NCI-H446 (cell line): Measurements from ENCODE around the gene CD101.
"Not testable (repeated sequence)": the region's sequence is repeated elsewhere in the genome, so short reads cannot be mapped to it uniquely, and the experiment has no call there.

ENCODE experiments used
- DNase-seq, 2 experiments: peaks; one replicate each; lab custom pipeline; 2025; lab: John Stamatoyannopoulos, UW

CD101 gene, protein sequence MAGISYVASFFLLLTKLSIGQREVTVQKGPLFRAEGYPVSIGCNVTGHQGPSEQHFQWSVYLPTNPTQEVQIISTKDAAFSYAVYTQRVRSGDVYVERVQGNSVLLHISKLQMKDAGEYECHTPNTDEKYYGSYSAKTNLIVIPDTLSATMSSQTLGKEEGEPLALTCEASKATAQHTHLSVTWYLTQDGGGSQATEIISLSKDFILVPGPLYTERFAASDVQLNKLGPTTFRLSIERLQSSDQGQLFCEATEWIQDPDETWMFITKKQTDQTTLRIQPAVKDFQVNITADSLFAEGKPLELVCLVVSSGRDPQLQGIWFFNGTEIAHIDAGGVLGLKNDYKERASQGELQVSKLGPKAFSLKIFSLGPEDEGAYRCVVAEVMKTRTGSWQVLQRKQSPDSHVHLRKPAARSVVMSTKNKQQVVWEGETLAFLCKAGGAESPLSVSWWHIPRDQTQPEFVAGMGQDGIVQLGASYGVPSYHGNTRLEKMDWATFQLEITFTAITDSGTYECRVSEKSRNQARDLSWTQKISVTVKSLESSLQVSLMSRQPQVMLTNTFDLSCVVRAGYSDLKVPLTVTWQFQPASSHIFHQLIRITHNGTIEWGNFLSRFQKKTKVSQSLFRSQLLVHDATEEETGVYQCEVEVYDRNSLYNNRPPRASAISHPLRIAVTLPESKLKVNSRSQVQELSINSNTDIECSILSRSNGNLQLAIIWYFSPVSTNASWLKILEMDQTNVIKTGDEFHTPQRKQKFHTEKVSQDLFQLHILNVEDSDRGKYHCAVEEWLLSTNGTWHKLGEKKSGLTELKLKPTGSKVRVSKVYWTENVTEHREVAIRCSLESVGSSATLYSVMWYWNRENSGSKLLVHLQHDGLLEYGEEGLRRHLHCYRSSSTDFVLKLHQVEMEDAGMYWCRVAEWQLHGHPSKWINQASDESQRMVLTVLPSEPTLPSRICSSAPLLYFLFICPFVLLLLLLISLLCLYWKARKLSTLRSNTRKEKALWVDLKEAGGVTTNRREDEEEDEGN

DNA sequence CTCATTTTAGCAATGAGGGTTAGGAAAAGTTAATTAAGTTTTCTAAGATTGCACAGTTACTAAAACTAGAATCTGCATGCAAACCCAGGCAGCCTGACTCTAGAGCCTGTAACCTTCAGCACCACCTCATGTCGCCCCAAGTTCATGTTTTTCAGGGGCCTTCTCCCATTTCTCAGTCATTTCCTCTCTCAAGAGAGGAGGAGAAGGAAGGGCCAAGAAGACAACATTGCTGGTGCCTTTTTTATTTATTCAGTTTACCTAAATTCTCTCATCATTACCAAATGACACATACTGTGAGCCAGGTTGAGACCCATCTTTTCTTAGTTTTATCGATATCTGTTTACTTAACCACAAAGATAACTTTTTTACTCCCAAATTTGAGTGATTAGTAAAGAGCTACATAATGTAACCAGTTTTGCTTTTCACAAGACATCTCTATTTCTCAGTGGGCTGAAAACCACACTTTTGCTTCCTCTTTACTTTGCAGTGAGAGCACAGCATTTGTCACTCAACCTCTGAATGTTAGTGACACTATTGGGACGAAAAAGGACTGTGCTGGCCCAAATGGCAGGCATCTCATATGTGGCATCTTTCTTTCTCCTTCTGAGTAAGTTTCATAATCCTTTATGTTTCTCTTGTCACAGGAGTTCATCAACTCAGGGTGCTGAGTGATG is at the start of gene CD101:
Gene CD101 (plus strand): TSS at position 507 of the 674 bp plus-strand sequence. CDS start 58 bp downstream, at position 565.
- no peak for DNase-seq

DNA sequence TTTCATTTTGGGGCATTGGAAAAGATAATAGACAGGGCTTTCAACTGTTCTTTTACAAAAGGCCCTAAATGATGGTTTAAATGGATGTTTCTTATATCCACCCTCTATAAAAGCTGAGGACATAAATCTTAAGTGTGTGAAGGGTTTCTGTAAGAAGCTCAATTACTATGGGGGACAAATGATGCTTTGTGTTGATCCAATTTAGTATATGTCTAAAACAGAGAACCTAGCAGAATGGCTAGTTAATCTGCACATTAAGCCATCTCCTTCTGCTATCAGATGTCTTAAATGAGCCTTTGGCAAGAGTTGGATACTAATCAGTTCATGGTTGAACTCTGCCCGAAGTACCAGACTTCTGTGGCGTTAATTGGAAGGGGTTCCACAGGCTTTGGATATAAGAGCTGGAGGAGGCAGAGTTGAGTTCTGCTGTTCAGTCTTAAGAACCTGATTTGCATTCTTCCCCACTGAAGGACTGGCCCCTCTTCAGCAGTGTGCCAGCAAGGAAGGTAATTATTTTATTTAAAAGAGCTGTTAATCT is 48.8 kb upstream of the CD101 start:
- peak in 1 of 2 experiments; percentile 52 for DNase-seq

DNA sequence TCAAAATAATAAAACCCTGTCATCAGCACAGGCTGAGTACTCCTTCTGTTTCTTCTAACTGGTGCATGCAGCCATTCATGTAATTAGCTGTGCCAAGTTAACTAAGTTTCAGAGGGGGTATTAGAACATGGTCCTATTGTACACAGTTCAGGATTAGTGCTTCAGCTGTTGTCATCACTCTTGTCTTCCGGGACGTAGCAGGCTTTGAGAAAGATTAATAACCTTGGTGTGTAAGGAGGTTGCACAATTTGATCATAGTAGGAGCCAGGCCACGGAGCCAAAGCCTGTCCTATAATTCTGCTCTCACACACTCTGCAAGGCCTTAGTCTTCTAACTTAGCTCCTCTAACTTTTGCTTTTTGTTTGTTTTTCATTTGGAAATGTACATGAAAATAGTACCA is 47.1 kb upstream of the CD101 start:
- no peak for DNase-seq

DNA sequence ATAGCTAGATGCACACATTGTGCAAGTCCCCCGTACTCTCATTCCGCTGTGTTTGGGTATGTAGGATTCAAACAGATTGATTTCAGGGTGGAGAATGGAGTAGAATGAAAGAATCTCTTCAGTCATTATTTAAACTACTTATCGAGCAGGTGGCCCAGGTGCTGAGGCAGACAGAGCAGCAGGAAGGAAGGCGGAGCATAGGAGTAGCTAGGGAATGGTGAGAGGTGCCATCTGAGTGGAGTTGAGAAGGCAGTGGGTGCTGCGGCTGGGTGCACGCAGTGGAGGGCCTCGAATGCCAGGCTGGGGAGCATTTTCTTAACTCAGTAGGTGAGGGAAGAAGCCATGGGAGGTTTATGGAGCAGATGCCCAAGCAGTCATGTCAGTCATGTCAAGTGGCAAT is 45.2 kb upstream of the CD101 start:
- DNase-seq, result no peak

DNA sequence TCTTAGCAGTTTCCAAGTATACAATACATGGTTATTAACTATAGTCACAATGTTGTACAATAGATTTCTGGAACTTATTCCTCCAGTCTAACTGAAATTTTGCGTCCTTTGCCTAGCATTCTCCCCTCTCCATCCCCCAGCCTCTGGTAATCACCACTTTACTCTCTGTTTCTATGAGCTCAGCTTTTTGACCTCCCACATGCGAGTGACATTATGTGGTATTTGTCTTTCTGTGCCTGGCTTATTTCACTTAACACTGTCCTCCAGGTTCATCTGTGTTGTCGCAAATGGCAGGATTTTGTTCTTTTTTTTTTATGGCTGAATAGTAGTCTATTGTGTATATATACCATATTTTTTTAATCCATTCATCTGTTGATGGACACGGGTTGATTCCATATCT is 43.9 kb upstream of the CD101 start:
- DNase-seq, result no peak

DNA sequence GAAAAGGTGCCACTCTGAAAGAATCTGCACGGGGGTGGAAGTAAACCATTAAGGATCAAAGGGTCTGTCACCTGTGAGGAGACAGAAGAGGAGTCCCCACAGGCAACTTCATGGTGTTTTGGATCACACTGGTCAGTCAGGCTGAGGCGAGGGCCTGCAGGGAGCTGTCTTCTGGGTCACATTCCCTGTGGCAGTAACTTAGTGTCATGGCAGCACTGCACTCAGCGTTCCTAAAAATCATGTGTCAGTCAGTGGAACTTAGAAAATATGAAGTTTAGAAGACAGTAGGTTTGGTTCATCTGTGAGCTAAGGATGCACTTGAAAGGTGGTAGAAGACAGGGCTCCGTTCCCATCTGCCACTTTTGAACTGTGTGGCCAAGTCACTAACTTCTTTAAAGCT is 43.5 kb upstream of the CD101 start:
- no peak for DNase-seq

DNA sequence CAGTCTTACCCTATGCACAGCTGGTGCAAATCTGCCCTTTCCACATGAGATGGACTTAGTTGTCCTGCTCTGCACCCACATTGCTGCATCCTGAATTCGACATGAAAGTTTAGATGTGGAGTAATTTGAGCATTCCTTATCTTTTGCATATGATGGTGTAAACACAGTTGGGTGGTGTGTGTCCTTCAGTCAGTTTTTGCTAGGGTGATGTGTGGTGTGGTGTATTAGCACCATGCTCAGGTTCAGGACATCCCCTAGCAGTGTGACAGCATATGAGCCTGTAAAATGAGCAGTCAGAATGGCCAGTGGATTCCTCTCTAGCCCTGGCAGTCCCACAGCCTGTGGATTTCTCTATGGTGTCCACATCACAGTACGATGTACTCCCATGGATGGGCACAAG is 42.6 kb upstream of the CD101 start:
- no peak for DNase-seq

DNA sequence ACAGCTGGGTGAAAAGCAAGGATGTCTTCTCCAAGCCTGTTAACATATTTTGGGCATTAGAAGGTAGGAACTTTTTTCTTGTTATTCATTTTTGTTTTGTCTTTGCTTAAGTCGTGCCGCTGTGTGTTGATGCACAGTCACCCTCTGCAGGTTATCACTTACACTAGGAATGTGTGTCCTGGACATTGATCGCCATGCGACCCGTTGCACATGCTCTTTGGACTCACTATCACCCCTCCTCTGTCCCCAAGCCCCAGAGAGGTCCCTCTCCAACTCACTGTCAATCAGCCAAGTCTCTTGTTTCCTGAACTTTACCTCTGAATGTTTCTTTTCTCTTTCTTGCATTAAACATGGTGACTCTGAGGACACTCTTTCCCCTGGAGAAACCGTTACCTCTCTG is 40.0 kb upstream of the CD101 start:
- DNase-seq, result no peak

DNA sequence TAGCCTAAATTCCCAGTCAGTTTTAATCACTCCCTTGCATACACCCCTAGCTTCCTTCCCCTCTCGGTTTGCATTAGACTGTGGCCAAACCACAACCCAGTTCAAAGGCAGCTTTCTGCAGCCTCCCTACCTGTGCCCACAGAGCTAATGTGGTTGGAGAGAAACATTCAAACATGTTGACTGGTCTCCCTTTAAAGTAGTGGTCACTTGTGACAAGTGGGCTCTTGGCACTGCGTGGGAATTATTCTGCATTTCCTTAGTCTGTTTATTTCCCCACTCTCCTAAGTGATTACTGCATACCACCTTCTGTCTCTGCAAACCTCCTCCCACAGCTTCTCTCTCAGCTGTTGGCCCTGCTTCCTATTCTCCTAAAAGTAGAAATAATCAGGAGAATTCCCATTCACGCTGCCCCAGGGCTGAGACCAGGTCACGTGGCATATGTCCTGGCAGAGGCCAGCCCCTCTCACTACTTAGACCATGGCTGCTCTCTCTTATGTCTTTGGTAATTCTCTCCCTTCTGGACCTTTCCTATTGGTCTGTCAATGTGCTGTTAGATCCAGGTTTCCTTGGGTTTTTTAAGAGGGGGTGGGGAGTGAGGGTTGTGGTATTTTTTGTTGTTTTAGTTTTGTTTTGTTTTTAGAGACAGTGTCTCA is 38.4 kb upstream of the CD101 start:
- DNase-seq, result no peak

DNA sequence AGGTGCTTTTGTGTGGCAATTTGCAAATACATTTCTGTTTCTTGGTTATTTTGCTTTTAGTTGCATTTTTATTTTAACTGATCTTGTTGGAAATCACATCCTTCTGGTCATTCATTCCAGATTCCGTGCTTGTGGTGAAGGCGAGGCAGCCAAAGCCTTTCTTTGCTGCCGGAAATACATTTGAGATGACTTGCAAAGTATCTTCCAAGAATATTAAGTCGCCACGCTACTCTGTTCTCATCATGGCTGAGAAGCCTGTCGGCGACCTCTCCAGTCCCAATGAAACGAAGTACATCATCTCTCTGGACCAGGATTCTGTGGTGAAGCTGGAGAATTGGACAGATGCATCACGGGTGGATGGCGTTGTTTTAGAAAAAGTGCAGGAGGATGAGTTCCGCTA is 34.8 kb upstream of the CD101 start:
- no peak for DNase-seq

DNA sequence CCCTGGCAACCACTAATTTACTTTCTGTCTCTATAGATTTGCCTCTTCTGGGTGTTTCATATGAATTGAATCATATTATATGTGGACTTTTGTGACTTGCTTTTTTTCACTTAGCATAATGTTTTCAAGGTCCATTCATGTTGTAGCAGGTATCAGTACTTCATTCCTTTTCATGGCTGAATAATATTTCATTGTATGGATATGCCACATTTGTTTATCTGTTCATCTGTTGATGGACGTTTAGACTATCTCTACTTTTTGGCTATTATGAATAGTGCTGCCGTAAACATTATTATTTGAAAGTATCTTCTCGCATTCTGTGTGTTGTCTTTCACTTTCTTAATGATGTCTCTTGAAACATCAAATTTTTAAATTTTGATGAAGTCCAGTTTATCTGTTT is 32.8 kb upstream of the CD101 start:
- no peak for DNase-seq

DNA sequence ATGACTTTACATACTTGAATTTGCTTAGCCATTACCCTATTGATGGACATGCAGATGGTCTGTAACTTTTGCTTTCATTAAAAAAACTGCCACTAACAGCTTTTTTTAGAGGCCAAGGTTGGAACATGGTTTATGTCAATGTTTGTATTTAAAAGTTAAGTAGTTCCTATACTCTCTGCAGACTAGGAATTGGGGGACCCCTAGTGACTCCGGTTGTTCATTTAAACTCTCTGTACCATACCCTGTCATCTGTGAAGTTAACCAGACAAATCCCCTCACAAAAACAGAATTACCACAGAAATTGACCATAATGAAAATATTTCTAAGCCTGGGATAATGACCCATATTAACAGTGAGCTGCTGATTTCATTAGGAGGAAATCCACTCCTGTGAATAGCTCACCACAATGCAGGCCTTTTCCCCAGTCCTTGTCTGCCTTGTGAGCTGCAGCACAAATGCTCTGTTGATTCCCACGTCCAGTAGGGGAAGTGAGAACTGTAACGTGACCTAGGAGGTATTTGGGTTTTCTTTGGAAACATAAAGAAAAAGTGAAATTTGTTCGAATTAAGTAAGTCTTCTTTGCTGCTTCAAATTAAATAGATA is 30.2 kb upstream of the CD101 start:
- DNase-seq, result no peak

DNA sequence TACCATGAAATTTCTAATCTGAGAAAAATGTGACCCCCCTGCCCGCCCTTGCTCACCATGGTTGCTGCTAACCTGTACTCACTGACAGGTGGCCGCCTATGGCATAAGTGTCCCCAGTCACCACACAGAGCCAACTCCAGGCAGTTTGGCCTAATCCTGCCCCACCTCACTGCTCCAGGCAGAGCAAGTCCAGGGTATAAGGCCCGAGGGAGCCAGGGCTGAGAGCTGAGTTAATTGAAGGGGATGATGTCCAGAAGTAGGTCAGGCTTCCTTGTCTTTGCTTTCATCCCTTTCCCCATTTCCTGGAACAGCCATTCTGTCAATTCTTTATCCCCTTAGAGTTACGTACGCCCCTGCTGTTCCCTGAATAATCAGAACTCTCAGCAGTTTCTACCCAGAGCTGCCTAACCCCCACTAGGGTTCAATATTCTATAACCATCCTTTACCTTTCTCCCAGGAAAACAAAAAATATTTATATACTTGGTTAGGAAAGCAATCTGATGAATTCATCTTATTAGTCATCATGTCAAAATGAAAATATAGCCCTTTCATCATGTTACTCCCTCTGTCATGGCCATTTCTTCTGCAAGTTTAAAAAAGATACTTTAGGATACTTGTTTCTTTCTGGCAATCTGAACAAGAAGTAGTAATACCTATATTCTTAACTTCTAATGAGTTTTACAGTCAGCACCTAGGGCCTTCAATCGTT is 29.4 kb upstream of the CD101 start:
- DNase-seq, result no peak

DNA sequence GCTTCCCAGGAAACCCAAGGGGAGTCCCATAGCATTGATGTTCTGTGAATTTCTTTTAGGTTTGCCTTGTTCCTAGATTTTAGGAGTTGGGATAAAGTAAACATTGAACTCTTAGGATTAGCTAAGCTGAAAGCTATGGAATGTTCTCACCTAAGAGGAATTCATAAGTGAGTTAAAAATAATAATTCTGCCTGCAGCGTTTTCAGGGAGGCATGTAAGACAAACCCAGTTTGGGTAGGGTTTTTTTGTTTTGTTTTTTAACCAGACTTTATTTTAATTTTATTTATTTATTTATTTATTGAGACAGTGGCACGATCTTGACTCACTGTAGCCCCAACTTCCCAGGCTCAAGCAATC is 28.9 kb upstream of the CD101 start:
- no peak for DNase-seq

DNA sequence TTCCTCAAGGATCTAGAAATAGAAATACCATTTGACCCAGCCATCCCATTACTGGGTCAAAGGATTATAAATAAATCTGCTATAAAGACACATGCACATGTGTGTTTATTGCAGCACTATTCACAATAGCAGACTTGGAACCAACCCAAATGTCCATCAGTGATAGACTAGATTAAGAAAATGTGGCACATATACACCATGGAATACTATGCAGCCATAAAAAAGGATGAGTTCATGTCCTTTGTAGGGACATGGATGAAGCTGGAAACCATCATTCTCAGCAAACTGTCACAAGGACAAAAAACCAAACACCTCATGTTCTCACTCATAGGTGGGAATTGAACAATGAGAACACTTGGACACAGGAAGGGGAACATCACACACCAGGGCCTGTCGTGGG is 21.3 kb upstream of the CD101 start:
- DNase-seq, result not testable (repeated sequence)

DNA sequence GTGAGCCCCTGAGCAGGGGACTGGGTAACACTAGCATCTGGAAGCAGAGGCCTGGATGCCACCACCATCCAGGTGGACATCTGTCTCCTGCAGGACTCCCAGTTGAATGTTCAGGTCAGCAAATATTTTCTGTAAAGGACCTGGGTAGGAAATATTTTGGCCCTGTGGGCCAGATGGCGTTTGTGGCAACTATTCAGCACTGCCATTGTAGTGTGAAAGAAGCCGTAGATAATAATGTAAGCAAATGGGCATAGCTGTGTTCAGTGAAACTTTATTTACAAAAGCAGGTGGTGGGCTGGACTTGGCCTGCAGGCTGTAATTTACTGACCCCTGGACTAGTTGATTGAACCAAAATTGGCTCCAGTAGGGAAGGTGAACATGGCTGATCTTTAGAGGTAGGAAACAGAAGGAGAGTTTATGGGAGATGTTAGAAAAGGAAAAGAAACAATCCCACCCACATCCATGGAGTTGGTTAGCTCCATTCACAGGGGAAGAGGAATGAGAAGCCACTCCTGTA is 20.0 kb upstream of the CD101 start:
- peak; percentile 12 to 60 for DNase-seq

DNA sequence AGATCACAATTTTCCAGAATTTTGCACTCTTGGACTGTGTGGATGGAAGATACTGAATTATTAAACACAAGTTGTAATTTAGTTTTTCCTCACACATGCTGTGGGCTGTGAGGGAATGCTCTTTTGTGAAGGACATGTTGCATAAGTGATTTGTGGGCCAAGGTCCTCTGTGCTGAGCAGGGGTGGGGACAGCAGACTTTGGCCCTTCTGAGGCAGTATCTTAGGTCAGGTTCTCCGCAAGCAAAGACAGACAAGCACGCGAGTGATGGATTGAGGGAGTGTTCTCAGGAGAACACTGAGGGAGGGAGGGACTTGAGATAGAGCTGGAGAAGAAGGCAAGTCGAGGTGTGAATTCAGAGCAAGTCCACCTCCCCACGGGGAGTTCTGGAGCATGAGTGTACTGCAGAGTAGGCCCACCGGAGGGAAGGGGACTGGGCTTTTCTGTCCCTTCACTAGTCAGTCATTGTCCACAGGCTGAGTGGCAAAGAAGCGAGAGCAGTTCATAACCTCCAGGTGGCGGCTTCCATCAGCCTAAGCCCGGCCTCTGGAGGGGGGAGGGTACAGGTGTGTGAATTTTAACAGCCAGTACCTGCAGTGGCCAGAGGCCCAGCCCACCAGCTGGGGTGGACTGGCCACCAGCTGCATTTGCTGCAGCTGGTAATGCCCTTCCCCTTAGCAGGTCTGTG is 19.1 kb upstream of the CD101 start:
- DNase-seq, result no peak

DNA sequence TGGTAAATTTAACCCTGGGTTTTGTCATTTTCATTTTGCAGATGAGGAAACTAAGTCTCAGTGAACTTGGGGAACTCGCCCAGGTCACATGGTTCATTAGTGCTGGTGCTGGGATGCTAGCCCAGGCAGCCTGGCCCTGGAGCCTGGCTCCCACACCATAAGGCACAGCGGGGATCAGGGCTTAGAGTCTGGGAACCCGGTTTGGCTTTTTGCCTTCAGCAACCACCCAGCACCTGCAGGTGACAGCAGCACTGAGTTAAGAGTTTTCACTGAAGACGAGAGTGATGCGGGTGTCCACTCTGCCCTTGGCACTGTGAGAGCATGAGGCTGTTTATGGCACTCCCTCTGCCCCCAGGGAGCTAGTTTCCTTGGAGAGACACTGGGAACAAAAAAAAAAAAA is 18.4 kb upstream of the CD101 start:
- DNase-seq, result peak; percentile 51 to 89

DNA sequence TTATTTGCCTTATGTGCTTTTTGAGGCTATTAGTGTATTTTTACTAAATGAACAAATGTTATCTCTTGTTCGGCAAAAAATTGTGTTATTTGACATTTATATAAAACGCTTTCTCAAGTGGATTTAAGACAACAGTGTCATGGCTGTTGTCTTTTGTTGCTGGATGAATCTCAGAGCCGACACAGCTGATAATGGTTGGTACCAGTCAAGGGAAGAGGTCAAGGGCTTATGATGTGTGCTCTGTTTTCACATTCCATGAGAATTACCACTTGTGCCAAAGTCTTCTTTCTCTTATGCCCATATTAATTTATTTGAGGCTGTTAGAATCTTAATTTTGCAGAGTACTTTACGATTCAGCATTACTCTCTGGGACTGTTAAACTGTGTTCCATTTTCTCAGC is 17.9 kb upstream of the CD101 start:
- no peak for DNase-seq
